GM18499 (cell line): ENCODE data around the gene CPSF6.
"Not testable (repeated sequence)": the region's sequence is repeated elsewhere in the genome, so short reads cannot be mapped to it uniquely, and the experiment has no call there.

ENCODE experiments used
- ATAC-seq: cut with Tn5 transposase; IDR thresholded peaks from one replicate; pipeline ENCODE4 v1.9.1; 2021; ENCODE audit warnings: moderate number of reproducible peaks; ENCODE audit not compliant: insufficient read depth, unreplicated experiment

Gene CPSF6

GRCh38 chr12:69239352-69239921, at the start of gene CPSF6:
Gene CPSF6, plus strand, starts transcription at chr12:69239569. Its CDS starts 78 bp downstream, at chr12:69239647.
- ATAC-seq = peak; percentile 67

- ATAC-seq = no peak
These were observed 42.8 kb upstream of the CPSF6 start for GRCh38 chr12:69196302-69197288.

- ATAC-seq = not testable (repeated sequence)
These were observed 39.4 kb upstream of the CPSF6 start for GRCh38 chr12:69199976-69200375.

- ATAC-seq = no peak
These were observed 35.2 kb upstream of the CPSF6 start for GRCh38 chr12:69204191-69204590.

- no peak for ATAC-seq
These were observed 28.7 kb upstream of the CPSF6 start for GRCh38 chr12:69210661-69211060.

- ATAC-seq = no peak
These were observed 28.2 kb upstream of the CPSF6 start for GRCh38 chr12:69211160-69211559.

- no peak for ATAC-seq
These were observed 25.2 kb upstream of the CPSF6 start for GRCh38 chr12:69214169-69214568.

- no peak for ATAC-seq
These were observed 14.0 kb upstream of the CPSF6 start for GRCh38 chr12:69225251-69225910.

GRCh38 chr12:69231479-69231878, 7.9 kb upstream of the CPSF6 start:
- no peak for ATAC-seq

GRCh38 chr12:69238589-69239351, 599 bp upstream of the CPSF6 start:
- no peak for ATAC-seq

GRCh38 chr12:69239922-69240630, 707 bp downstream of the CPSF6 start:
- peak; percentile 1 for ATAC-seq

- ATAC-seq = no peak
These were observed 1.2 kb downstream of the CPSF6 start for GRCh38 chr12:69240631-69240995.

GRCh38 chr12:69241438-69242092, 2.2 kb downstream of the CPSF6 start:
- ATAC-seq = no peak

GRCh38 chr12:69243099-69244084, 4.0 kb downstream of the CPSF6 start:
- peak; percentile 56 for ATAC-seq

- ATAC-seq = no peak
These were observed 8.1 kb downstream of the CPSF6 start for GRCh38 chr12:69247268-69248018.

- ATAC-seq = no peak
These were observed 12.7 kb downstream of the CPSF6 start for GRCh38 chr12:69252033-69252432.

- peak; percentile 85 for ATAC-seq
These were observed 14.7 kb downstream of the CPSF6 start for GRCh38 chr12:69254046-69254445.
